GM18868 (cell line): ENCODE results near the gene ITPK1.

Experiments
- ATAC-seq: cut with Tn5 transposase; IDR thresholded peaks from one replicate; pipeline ENCODE4 v1.9.1; 2021; ENCODE audit warnings: mild to moderate bottlenecking, moderate library complexity; ENCODE audit not compliant: unreplicated experiment

Gene ITPK1

DNA sequence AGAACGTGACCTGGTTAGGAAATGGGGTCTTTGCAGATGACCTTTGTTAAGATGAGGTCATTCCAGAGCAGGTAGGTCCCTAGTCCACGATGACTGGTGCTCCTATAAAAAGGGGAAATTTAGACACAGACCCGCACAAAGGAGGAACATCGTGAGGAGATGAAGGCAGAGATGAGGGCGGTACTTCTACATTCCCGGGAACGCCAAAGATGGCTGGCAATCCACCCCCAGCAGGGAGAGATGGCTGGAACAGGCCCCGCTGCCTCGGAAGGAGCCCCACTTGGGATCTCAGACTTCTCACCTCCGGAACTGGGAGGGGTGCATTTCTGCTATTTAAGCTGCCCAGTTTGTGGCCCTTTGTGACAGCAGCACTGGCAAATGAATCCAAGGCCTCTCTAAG is 85.0 kb downstream of the ITPK1 start:
- ATAC-seq: no peak

DNA sequence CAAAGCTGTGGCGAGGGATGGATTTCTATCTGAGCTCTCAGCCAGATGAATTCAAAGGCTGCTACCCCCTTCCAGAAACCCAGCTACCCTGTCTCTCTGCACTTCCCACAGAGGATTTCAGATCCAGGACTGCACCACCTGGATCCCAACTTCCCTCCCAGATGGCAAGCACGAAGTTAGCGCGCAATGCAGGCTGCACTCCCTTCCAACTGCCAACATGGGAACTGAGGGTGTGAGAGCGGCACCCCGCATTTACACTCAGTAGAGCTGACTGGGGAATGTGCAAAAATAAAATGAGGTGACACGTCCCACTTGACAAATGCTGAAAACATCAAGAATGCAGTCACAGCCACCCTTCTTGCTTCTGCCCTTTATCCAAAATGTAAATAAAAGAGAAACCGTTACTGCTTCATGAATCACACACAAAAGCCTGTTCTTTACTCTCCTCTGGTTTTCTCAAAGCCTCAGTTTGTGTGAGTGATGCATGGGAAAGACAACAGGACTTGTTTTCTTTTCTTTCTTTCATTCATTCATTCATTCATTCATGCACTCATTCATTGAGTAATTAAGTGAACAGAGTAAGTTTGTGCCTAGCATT is 85.7 kb downstream of the ITPK1 start:
- no peak for ATAC-seq

DNA sequence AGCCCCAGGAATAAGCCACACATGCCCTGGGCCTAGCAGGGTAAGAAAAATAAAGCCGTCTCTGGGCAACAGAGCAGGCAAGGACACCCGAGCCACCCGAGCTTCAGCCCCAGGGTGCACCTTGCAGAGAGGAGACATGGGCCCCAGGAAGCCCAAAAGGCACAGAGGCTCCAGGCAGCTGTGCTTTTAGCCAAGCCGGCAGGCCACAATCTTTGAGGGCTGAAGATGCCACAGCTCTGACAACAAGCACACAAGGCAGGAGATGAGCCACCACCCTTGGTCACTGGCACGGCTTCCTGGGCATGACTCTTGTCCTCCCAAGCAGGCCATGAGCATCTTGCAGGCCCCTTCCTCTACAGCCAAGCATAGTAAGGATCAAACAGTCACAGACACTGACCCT is 86.3 kb downstream of the ITPK1 start:
- no peak for ATAC-seq

DNA sequence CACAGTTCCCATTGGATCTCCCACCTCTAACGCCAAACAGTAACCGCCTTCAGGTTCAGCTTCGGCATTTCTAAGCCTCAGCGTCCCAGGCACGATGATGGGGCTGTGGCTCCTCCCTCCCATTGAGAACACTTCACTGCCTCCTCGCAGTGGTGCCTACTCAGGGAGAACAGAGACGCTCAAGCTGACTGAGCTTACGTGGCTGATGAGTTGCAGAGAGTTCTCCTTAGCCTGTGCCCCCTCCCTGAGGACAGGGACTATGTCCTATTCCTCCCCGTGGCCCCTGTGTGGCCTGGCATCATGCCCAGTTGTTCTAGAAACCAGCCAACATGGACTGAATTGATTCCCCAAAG is 87.0 kb downstream of the ITPK1 start:
- no peak for ATAC-seq

DNA sequence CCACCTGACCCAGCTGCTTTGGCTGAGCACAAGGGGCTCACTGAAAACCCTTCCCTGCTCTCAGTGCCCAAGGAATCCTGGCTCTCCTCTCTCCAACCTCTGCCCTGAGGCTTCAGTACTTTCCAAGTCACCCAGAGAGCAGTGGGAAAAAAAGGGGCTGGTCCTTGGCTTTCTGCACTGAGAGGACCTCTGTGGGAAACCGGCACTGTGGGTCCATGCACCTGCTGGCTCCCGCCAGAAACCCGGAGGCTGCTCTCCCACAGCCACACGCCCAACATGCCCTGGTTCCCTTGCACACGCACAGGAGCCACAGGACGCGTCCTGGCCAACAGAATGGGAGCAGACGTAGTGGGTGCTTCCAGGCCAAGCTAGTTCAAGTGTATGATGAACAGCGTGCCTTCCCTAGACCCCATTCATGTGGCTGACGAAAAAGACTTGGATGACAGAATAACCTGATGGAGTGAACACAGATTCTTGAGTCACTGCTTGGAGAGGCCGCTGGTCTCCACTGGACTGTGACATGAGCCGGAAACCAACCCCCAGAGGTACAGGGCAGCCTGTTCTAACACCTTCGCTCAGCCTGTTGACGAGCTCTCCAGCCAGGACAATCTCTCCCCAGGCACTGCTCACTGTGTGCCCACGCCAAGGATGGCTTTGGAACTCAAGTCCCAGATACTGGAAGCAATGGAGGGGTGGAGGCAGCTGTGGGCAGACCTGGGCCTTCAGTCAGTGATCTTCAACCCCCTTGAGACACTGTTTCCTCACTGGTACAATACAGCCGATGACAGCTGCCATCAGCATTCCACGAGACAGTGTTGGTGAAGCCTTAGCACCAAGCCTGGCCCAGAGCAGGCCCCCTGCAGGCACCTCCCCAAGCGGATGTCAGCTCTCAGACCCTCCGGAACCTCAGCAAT is 87.7 kb downstream of the ITPK1 start:
- ATAC-seq: no peak

DNA sequence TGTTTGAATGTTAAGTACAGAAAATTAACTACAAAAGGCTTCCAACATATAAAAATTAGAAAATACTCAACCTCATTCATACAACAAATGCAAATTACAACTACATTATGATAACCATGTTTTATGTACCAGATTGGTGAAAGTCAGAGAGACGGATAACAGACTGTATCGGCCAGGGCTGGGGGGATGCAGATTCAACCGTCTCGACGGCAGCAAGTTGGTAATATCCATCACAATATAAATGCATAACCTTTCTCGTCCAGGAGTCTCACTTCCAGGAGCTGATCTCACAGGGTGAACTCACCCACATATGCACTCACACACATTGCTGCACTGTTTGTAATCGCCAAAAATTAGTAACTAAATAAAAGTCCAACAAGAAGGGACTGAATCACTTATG is 89.4 kb downstream of the ITPK1 start:
- no peak for ATAC-seq

DNA sequence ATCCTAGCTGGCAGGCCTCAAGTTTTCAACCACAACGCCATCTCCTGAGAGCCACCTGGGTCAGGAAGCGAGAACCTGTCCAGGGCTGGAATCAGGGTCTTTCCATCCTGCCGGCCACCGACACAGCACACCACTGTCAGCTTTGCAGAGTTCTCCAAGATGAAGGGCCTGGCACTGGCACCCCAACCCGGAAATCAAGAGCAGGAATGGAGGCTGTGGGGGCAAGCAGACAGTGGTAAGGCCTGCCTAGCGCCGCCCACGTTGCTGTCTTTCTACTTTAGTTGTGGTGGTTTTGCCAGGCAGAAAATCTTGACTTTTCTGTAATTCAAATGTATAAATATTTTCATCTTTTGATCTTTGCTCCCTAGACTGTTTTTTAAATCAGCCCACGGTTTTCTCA is 90.7 kb downstream of the ITPK1 start:
- ATAC-seq: no peak

DNA sequence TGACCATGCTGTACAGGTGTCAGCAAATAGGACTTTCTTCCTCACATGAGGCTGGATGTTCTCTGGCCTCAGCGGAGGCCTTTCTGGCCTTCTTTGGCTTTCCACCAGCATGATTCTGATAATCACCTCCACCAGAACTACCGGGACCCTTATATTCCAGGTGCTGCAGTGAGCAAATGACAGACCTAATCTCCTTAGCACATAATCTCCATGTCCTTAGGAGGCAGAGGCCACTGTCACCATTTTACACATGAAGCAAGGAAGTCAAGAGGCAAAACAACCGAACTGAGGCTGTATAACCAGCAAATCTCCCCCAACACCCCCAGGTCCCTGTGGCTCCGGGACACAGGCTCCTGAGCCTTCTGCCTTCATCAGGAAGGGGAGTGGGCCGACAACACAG is 91.2 kb downstream of the ITPK1 start:
- no peak for ATAC-seq

DNA sequence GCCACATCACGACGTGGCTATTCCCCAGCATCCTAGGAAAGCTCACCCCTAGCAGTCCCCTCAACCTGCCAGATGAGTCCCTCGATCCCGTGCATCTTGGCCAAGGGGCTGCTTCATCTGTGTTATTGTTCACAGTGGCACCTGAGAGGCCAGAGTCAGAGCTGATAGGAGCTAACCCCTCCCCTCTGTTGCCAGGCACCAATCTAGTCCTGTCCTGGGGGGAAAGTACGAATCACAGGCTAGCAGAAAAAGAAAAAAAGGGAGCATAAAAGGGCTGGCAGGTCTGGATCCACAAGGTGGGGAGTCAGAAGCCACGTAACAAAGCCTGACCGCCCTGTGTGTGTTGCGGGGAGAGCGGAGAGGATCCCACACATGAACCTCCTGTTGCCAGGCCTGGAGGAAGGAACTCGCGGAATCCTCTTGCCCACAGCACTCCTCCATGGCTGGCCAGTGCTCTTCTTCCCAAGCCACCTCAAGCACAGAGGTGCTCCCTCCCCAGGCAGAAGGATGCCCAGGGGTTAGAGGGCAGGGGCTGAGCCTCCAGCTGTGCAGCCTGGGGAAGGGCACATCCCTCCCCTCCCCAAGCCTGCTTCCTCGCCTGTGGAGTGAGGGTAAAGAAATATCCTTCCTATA is 91.8 kb downstream of the ITPK1 start:
- ATAC-seq: no peak

DNA sequence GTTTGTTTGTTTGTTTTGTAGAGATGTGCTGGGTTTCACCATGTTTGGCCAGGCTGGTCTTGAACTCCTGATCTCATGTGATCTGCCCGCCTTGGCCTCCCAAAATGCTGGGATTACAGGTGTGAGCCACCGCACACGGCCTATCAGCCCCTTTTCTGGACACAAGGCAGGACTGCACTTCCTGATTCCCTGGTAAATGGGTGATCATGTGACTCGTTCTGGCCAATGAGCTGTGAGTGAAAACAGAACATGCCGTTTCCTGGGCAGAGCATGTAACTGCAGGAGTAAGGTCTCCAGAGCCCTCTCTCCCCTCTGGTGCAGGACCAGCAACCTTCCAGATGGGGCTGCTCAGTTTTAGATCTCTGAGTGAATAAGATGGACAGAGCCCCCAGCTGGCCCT is 92.7 kb downstream of the ITPK1 start:
- no peak for ATAC-seq

DNA sequence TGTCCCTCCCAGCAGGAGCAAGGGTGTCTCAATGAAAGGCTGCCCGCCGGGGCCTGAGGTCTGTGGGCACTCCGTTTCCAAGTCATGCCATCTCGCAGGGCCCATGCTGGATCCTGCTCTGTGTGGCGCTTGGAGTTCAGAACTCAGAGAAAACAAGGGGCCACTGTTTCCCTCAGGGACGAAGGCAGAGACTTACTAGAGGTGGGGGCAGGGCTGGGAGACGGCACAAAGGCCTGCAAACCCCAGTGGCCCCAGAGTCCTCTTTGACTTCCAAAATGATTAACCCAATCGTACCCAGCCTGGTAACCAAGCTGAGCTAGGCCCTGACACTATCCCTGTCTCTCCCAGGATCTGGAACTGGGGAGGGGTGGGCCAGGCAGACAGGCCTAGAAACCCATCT is 95.8 kb downstream of the ITPK1 start:
- ATAC-seq: no peak

DNA sequence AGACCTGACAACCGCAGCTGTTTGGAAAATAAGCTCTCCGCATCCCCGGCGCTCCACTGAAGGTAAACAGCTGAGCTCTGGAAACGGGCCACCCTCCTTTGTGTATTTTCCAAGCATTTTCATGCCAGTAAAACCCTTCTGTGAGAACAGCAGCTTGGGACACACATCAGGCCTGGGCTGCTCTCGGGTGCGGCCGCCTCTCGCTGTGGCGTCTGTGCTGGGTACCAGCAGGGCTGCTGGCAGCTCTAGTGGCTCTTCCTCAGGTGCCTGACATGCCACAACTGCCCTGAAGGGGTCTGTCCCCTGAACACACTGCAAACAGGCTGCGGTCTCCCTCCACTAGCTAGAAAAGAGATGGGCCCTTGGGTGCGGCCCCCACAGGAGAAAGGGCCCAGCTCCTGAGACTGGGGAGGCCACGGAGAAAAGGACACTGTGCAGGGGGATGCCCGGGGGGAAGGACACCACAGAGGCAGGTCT is 96.3 kb downstream of the ITPK1 start:
- ATAC-seq: no peak

DNA sequence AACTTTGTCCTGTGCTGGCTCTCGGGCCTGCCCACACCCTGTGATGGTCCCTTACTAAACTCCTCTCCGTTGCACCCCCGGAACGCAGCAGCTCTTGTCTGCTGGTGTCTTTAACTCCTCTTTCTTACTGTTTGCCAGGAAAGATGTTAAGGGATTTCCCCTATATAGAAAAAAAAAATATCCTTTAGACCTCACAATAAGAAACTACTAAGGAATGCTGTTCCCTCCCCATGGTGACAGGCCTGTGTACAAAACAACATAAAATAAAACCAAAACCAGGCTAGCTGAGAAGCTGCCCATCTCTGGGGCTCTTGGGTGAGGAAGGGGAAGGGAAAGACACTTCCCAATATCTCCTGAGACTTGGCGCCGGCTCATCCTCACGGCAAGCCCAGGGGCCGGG is 97.4 kb downstream of the ITPK1 start:
- ATAC-seq: no peak

DNA sequence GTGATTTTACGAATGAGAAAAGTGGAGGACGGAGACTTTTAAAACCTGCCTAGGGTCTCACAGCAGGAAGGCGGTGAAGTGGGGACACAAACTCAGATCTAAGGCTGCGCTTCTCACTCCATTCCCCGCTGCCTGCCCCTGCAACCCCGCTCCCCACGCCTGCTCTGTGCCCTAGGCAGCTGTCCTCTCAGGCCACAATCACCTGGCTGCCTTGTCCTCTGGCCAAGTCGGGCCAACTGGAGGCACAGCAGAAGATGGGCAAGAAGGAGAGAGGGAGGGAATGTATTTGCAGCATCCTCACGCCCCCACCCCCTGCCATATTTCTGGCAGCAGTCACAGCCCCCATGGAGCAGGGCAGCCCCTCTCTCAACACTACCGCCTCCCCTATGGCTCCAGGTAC is 97.8 kb downstream of the ITPK1 start:
- no peak for ATAC-seq

DNA sequence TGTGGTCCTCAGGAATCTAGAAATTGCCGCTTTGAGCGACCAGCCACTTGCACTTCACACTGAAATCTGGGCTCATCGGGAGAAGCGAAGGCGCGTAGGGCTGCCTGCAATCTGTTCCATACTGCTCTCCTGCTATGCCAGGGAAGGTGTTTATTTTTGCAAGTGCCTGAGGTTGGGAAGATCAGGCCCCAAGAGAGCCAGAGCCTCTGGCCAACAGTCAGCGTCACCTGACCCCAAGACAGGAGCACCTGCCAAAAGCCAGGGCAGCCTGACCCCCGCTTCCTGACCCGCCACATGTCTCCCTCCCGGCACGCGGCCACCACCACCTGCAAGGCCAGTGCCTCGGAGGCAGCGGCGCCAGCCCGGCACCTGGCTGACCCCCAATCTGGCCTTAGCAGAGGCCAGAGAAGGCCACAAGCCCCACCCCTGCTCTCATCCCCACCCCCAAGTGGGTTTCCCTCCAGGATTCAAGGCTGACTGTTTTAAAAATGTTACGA is 98.4 kb downstream of the ITPK1 start:
- no peak for ATAC-seq

DNA sequence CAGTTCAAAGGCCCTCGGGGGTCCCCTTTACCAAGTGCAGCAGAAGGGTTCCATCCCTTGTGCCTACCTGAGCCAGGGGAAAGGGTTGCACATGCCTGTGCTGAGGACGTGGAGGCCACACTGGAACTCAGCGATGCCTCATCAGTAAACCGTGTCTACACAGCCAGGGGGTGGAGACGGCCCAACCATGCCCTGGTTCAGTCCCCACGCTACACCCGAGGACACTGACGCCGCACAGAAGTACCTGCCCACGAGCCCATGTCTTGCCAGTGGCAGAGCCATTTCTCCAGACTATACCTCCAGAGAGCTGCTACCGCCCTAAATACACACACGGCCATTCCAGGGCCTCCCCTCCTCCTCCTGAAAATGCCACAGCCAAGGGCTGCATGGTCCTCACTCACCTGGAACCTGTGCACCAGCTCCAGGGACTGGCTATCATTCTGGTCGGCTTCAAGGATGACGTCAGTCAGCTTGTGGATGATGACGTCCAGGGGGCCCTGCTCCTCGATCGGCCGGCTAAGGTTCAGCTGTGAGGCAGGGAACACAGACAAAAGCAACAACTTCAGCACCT is 99.4 kb downstream of the ITPK1 start:
- no peak for ATAC-seq

DNA sequence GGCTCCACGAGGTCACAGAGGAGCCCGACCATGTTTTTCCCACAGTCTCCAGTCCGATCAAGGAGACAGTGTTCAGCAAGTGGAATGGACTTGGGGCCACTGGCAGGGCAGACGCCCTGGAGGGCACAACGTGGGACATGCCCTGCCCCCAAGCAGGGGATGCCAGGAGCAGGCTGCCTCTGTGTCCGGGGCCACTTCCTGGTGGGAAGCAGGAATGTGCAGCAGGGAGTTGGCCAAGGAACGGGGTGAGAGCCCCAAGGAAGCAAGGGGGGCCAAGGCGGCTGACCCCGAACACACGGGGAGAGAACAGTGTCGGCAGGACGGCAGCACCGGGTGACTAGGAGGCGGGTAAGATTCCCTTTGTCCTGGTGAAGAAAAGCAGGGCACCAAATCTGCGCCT is 100.2 kb downstream of the ITPK1 start:
- no peak for ATAC-seq

DNA sequence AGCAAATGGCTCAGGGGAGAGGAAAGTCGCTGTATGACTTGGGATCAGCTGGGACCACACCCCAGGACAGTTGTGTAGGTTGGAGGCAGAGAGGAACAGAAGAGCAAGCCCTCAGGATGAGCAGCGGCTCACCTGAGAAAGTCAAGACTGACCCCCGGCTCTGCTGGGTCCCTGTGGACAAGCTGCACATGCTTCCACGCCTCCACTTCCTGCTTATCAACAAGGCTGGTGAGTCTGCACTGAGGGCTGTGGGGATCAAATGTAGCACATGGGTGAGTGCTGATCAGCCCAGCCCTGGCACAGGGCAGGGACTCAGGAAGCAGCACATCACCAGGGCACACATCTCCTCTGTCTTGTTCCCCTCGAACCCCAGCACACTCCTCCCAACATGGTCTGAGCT is 100.7 kb downstream of the ITPK1 start:
- ATAC-seq: no peak

DNA sequence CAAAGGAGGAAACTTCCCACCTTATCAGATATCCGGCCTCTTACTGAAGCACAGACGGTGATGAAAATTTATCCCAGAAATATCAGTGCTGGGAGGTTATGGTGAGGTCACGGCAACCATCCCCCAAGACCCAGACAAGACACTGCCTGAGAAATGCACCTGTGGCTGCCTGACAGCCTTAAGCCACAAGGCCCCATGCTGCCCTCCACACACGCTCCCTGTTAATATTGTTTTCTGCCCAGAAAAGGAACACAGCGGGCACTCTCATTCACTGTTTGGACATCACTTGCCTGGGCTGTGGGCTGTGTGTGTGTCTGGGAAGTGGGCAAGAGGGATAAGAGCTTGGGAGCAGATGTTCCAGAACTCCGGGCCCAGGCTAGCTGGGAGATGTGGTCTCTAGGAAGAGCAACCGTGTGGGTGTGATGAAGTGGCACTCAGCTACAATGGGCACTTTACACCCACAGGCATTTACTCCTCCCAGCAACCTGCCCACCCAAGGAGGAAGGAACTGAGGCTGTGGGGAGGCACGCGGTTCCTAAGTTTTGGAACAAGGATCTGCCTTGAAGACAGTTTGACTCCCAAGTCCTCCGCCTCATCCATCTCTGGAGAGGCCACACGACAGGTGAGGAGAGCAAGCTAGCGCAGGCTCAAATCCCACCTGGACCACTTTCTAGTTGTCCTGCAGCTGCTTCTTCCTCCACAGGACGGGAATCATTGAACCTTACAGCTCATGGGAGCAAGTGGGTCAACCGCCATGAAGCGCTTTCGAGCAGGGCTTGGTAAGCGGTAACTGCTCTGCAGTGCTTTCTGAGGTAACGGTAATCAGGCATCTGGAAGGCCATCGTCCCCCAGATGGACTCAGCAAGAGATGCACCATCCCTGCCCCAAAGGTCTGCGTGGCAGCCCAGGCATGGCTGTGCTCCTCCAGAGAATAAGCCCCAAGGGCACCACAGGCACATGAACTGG is 101.4 kb downstream of the ITPK1 start:
- no peak for ATAC-seq

DNA sequence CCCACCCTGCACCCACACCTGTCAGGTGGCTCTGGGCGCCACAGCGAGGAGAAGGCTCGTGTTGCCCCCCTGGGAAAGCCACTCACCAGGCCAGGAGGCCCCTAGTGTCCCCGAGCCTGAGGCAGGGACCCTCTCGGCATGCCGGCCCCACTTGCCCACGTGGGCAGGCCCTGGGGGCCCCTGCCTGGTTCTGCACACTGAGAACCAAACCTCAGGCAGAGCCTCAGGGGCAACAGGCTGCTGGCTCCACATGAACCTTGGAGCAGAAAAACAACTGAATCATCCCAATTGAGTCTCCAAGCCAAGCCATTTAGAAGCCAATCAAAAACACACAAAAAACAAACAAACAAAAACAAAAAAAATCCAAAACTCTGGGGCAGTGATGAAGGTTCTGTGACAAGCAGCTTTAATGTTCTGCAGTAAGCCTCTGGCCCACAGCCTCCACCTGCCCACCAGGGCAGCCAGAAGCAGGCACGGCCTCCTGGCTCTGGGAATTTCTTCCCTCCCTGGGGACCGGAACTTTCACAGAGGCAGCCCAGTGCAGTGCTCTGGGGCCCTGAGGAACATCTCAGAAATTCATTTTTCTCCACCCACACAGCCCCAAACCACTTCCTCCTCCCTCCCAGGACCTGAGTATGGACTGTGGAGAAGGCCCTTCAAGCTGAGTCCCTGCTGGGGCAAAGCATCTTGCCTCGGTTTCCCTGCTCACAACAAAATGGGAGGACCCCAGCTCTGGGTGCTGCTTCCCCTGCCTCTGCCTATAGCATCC is 102.6 kb downstream of the ITPK1 start:
- no peak for ATAC-seq
